Embryonic facial prominence (tissue), 1 donor: Measurements from ENCODE around the gene FAM81B.
"Not testable (repeated sequence)": the region's sequence is repeated elsewhere in the genome, so short reads cannot be mapped to it uniquely, and the experiment has no call there.

Source experiments
- DNase-seq: peaks from one replicate; pipeline ENCODE4 v3.0.0-alpha.2; 2016; ENCODE audit errors: extremely low spot score

Gene FAM81B, protein sequence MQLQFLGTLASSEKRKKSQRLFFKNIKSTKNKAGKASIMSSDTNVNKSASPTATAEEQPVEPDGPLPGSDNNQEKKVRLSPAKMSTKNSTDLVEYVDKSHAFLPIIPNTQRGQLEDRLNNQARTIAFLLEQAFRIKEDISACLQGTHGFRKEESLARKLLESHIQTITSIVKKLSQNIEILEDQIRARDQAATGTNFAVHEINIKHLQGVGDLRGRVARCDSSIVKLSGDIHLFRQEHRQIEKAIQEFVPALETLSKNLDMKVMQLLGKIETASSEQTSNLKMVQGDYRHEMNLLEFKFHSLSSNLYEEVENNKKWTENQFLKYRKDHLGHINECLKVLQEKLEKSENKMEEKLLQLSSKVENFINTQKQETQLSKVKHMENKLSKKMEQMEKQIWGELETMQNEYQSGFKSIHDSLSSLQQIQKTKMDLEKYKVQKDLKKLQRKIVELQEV

DNA sequence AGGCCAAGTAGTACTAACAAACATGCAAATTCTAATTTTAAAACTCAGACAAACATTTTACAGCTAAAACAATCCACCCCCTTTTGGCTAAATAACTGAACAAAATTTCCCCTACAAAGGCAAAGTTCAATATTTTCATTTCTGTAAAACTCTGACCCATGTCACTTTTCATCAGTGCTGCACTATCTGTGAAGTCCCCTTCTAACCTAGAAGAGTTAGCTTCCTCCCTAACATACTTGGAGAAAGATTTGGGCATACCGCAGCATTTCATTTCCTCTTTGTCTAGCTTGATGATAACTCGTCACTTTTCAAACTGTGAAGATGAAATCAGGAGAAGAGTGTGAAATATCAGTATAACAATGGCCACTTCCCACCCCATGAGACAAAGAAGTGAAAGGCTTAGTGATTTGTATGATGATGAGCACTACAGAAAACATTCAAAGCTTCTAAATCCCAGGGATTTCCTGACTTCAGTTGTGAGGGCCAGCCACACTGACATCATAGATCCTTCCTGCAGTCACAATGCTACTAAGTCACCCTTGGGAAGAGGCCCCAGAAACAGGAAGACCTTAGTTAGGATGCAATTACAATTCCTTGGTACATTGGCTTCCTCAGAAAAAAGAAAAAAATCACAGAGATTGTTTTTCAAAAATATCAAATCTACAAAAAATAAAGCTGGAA lies at the start of gene FAM81B:
TSS of gene FAM81B (plus strand) at position 555 of the 681 bp plus-strand sequence. CDS start at position 579, 24 bp downstream.
- DNase-seq, result no peak

DNA sequence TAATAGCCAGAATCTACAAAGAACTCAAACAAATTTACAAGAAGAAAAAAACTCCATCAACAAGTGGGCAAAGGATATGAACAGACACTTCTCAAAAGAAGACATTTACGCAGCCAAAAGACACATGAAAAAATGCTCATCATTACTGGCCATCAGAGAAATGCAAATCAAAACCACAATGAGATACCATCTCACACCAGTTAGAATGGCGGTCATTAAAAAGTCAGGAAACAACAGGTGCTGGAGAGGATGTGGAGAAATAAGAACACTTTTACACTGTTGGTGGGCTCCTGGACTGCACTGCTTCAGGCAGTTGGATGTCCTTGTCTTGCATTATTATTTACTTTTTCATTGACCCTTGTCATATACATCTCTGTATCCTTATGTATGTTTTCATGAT lies 49.7 kb upstream of the FAM81B start:
- DNase-seq, result not testable (repeated sequence)

DNA sequence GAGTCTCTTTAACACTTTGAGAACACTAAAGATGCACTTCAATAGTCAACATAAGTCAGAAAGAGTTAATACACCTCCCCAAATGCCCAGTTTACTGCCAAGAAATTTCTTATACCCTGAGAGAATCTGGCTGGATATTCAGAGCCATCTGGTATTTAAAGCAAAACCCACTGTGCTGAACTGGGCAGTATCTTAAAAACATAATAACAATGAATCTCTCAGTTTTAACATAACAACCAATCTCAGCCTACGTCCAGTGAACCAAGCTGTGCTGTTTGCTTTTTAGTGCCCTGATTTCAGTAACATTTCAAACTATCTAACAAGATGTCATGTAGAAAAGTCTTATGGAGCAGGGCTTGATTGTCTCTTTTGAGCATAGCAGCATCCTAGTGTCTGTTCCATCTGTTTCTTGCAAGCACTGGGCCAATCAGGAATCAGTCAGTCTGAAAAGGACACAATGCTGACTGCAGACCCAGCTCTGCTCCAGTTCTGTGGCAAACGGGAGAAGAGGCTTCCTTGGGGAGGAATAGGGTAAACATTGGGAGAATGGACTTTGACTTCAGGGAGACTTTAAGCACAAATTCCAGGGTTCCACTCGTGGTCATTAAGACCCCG lies 43.6 kb upstream of the FAM81B start:
- DNase-seq, result no peak

GRCh38 chr5:95350631-95351030 lies 40.5 kb upstream of the FAM81B start:
- DNase-seq, result no peak

GRCh38 chr5:95352691-95353090 lies 38.5 kb upstream of the FAM81B start:
- no peak for DNase-seq

DNA sequence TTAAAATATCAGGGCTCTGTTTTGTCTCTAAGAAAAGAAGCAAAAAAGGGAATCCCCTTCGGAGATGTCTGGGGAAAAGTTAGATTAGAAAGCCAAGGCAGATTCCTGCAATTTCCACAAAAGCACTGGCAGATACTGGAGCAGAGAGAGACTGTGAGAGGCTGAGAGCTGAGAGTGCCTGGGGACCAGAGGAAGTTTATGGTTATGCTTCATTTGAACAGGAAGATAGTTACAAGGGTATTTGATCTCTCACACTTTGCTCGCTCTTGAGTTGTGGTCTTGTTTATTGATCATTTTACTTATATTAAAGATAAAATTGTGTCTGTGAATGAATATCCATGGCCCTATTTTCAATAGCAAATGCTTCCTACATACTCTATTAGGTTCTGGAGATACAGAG lies 32.8 kb upstream of the FAM81B start:
- no peak for DNase-seq

DNA sequence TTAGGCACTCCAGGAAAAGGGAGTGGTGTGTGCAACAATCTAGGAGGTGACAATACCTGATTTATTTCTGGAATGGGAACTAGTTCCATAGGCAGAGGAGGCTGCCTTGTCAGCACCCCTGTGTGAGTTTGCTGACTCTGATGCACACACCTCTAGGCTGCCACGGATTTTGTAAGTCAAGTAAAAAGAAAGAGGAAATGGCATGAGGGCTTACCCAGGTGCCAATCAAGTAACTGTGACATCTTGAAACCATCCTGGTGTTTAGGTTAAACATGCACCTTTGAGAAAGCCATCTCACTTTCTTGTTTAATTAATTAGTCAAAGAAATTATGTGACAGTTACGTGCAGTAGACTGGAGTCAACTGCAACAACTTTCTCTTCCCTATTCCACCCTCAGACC lies 32.3 kb upstream of the FAM81B start:
- no peak for DNase-seq

- DNase-seq, result not testable (repeated sequence)
These were observed 30.5 kb upstream of the FAM81B start for GRCh38 chr5:95360667-95361066.

DNA sequence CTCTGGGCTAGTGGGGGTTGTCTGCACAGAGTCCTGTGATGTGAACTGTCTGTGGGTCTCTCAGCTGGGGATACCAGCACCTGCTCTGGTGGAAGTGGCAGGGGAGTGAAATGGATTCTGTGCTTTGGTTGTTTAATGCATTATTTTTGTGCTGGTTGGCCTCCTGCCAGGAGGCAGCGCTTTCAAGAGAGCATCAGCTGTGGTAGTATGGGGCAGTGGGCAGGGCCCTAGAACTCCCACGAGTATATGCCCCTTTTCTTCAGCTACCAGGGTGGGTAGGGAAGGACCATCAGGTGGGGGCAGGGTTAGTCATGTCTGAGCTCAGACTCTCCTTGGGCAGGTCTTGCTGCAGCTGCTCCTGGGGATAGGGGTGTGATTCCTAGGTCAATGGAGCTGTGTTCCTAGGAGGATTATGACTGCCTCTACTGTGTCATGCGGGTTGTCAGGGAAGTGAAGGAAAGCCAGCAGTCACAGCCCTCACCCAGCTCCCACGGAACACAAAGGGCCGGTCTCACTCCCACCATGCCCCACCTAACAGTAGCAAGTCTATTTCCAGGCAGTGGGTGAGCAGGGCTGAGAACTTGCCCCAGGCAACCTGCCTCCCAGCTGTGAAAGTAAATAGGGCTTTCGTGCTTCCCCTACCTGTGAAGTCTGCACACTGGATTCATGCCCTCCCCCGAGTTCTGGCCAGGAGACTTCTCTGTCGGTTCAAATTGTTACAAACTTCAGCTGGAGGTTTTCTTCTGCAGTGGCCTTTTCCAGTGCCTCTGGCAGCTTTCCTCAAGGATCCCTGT lies 25.7 kb upstream of the FAM81B start:
- no peak for DNase-seq

- DNase-seq, result no peak
These were observed 21.4 kb upstream of the FAM81B start for GRCh38 chr5:95369782-95370181.

DNA sequence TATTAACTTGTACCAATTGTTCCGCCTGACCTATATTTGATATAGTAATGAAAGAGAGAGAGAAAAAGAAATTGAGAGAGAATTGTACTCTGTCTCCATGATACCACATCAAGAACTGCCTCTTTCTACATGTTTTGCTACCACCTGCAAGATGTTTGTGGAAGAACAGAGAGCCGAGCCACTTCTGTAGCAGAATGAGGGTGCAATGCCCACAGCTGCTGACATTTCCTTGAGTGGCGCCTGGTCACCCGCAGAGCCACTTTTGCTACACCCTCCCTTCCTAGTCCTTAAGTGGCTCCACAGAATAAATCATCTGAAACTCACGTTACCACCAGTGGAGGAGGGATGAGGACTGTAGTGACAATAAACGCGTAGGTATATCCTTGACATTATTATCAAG lies 17.1 kb upstream of the FAM81B start:
- no peak for DNase-seq

DNA sequence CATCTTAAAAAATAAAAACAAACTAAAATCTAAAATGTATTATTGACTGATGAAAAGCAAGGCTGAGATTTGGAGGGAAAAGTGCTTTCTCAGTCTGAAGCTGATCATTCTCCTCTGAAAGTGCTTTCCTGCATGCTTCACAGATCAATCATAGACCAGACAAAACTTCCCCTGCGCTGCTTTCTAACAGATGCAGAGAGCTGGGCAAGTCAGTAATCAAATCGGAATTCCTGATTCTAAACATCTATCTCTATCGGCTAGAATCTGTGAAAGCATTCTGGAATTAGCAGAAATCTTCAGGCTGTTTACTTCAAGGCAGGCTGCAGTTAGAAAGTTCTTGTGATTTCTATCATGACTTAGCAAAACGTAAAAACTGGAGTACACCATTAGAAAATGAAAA lies 15.6 kb upstream of the FAM81B start:
- no peak for DNase-seq

- no peak for DNase-seq
These were observed 12.0 kb upstream of the FAM81B start for GRCh38 chr5:95379133-95379532.

GRCh38 chr5:95380103-95380628 lies 11.0 kb upstream of the FAM81B start:
- DNase-seq, result no peak

- DNase-seq, result no peak
These were observed 8.4 kb upstream of the FAM81B start for GRCh38 chr5:95382801-95383200.

DNA sequence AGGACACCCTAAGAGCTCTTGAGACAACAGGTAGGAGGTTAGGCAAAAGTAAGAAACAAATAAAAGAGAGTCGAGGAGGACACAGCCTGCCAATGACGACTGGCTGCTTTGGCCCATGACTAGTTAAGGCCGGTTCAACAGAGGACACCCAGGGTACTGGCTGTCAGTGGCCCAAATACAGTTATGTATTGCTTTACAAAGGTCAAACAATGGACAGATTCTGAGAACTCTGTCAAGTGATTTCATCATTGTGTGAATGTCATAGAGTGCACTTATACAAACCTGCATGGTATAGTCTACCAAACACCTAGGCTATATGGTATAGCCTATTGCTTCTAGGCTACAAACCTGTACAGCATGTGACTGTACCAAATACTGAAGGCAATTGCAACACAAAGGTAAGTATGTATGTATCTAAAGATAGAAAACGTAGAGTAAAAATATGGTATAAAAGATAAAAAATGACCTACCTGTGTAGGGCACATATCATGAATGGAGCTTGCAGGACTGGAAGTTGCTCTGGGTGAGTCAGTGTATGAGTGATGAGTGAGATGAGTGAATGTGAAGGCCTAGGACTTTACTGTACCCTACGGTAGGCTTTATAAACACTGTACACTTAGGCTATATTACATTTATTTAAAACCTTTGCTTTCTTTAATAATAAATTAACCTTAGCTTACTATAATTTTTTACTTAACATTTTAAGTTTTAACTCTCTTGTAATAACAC lies 6.5 kb upstream of the FAM81B start:
- DNase-seq, result no peak

- no peak for DNase-seq
These were observed 5.8 kb upstream of the FAM81B start for GRCh38 chr5:95385334-95385733.

GRCh38 chr5:95391965-95392364 lies 799 bp downstream of the FAM81B start:
- DNase-seq, result not testable (repeated sequence)

- DNase-seq, result no peak
These were observed 1.5 kb downstream of the FAM81B start for GRCh38 chr5:95392593-95393182.

GRCh38 chr5:95393279-95393678 lies 2.1 kb downstream of the FAM81B start:
- no peak for DNase-seq

DNA sequence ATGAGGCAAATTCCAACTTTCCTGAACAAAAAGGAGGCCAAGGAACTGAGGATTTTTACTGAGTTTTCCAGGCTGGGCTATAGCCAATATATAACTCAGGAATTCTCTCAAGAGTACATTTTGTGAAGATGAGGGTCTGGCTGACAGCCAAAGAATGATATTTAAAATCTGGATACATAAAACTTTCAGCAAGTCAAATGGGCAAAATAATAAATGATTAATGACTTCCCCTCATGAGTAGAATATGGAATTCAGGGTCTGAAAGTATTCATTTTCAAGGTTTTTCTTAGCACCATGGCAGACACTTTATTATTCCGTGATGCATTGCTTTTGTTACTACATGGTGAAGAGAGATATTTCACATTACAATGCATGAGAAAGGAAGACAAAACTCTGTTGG lies 7.8 kb downstream of the FAM81B start:
- DNase-seq, result no peak
